ENCODE measurements around the gene IL17B.

Gene IL17B

GRCh38 chr5:149370878-149371277 lies 8.2 kb downstream of the IL17B start:
- H3K36me3 Mint-ChIP-seq (ENCODE audit: low read depth): no peaks in the 10 kb centered on the region
- peaks cover 39% of the 10 kb centered on the region for H3K4me1 Mint-ChIP-seq
- H3K27me3 Mint-ChIP-seq (ENCODE audit: low read depth): peaks cover 12% of the 10 kb centered on the region
- no peak for TF ChIP-seq CTCF (IDR thresholded peaks at IDR 0.05; ENCODE audit: unreplicated experiment in 3 of 3)
- peak overlapping the region in 1 of 3 experiments; percentile 62 for H3K4me3 Mint-ChIP-seq
- H3K27ac Mint-ChIP-seq: peak overlapping the region in 2 of 3 experiments; percentile 65 to 86
- no peaks in the 10 kb centered on the region for H3K9me3 Mint-ChIP-seq

- no peaks in the 10 kb centered on the region for H3K9me3 Mint-ChIP-seq
- no peak for TF ChIP-seq CTCF (IDR thresholded peaks at IDR 0.05; ENCODE audit: unreplicated experiment in 3 of 3)
- peaks cover 33% of the 10 kb centered on the region for H3K4me1 Mint-ChIP-seq
- peaks cover 11% of the 10 kb centered on the region for H3K27me3 Mint-ChIP-seq (ENCODE audit: low read depth)
- no peak overlapping the region for H3K4me3 Mint-ChIP-seq
- H3K27ac Mint-ChIP-seq: no peak overlapping the region
- H3K36me3 Mint-ChIP-seq (ENCODE audit: low read depth): no peaks in the 10 kb centered on the region
These were observed 11.0 kb downstream of the IL17B start for GRCh38 chr5:149367972-149368645.

GRCh38 chr5:149367249-149367971 lies 11.7 kb downstream of the IL17B start:
- H3K36me3 Mint-ChIP-seq (ENCODE audit: low read depth): no peaks in the 10 kb centered on the region
- TF ChIP-seq CTCF (IDR thresholded peaks at IDR 0.05; ENCODE audit: unreplicated experiment in 3 of 3): peak; percentile 71 to 79 (median 77)
- peaks cover 11% of the 10 kb centered on the region for H3K27me3 Mint-ChIP-seq (ENCODE audit: low read depth)
- H3K4me1 Mint-ChIP-seq: peaks cover 29% of the 10 kb centered on the region
- no peak overlapping the region for H3K4me3 Mint-ChIP-seq
- H3K27ac Mint-ChIP-seq: peak overlapping the region; percentile 36 to 59 (median 57)
- no peaks in the 10 kb centered on the region for H3K9me3 Mint-ChIP-seq

- H3K4me1 Mint-ChIP-seq: peaks cover 22% of the 10 kb centered on the region
- no peaks in the 10 kb centered on the region for H3K9me3 Mint-ChIP-seq
- H3K27ac Mint-ChIP-seq: no peak overlapping the region
- H3K27me3 Mint-ChIP-seq (ENCODE audit: low read depth): peaks cover 8% of the 10 kb centered on the region
- H3K4me3 Mint-ChIP-seq: no peak overlapping the region
- TF ChIP-seq CTCF (IDR thresholded peaks at IDR 0.05; ENCODE audit: unreplicated experiment in 3 of 3): no peak
- H3K36me3 Mint-ChIP-seq (ENCODE audit: low read depth): no peaks in the 10 kb centered on the region
These were observed 12.8 kb downstream of the IL17B start for GRCh38 chr5:149366169-149366729.

GRCh38 chr5:149365418-149365817 lies 13.7 kb downstream of the IL17B start:
- Mint-ChIP-seq H3K4me1 (peaks cover 14% of the 10 kb centered on the region), H3K36me3 (ENCODE audit: low read depth) (no peaks in the 10 kb centered on the region), H3K9me3 (no peaks in the 10 kb centered on the region), H3K4me3 (no peak overlapping the region), H3K27me3 (ENCODE audit: low read depth) (peaks cover 7% of the 10 kb centered on the region), H3K27ac (no peak overlapping the region)
- no peak for TF ChIP-seq CTCF (IDR thresholded peaks at IDR 0.05; ENCODE audit: unreplicated experiment in 3 of 3)

All from nephron (organoid).